HepG2 (cell line): ENCODE data around the gene UPK1B. TPM values are rescaled to one million over a fixed set of nuclear protein-coding genes. Genes with fewer than 3 reads are reported as not detected.

Experiments used
- ATAC-seq: fragments of 200-7000 bp; cut with Tn5 transposase; 3 replicates; pipeline ENCODE4 v1.9.1; 2020; ENCODE audit warnings: mild to moderate bottlenecking, moderate library complexity
- BruUV-seq: library from RNA; stranded (reverse); fragments of 400-500 nt; replicated peaks from 2 replicates; lab custom pipeline; 2021; lab: Mats Ljungman, UMichigan
- CTCF ChIA-PET: fragments of 300-600 bp; formaldehyde crosslinking; extraction: SDS; loops from one replicate; lab custom pipeline; 2021; ENCODE audit warnings: low total read pairs, inconsistent platforms, low intra/inter-chr PET ratio; lab: Yijun Ruan, JAX
- POLR2A ChIA-PET: fragments of 350-600 bp; sonication (Branson Sonifier 250); formaldehyde crosslinking; loops from one replicate; lab custom pipeline; 2020; ENCODE audit warnings: antibody characterized with exemption, inconsistent platforms; lab: Yijun Ruan, JAX
- DNase-seq: peaks from one replicate; pipeline ENCODE4 v3.0.0-alpha.2; 2015; ENCODE audit warnings: low spot score
- FAIRE-seq: peaks from 3 replicates; lab custom pipeline; 2011; peaks lifted over from hg19 to GRCh38; lab: Jason Lieb, UNC
- H2AFZ ChIP-seq: one replicate; pipeline ENCODE4 v1.6.1; 2011; ENCODE audit warnings: low read length, inconsistent platforms
- H3K27ac ChIP-seq: fragments of 300-600 bp; 3 replicates; pipeline ENCODE4 v1.8.0; 2011; ENCODE audit warnings: mixed run types, mild to moderate bottlenecking, mixed read lengths, low read length, inconsistent platforms; ENCODE audit not compliant: insufficient read depth; ENCODE audit errors: extremely low read length
- H3K27me3 ChIP-seq, 2 experiments: fragments of 200-600 bp in 1 of 2; 2 replicates in 1 of 2; 3 replicates in 1 of 2; pipeline versions ENCODE4 v1.6.0 to v1.8.0; 2011; ENCODE audit warnings: low read length in 2 of 2, mild to moderate bottlenecking in 2 of 2, moderate library complexity in 2 of 2, inconsistent platforms in 1 of 2; ENCODE audit not compliant: insufficient read depth in 2 of 2, control insufficient read depth in 1 of 2
- H3K36me3 ChIP-seq, 2 experiments: fragments of 200-600 bp in 1 of 2; replicated peaks in 1 of 2; 2 replicates in 1 of 2; 3 replicates in 1 of 2; pipeline versions ENCODE4 v1.5.1 to v1.8.0; 2011; ENCODE audit warnings: low read length in 2 of 2, inconsistent platforms in 1 of 2; ENCODE audit not compliant: insufficient read depth in 2 of 2, control insufficient read depth in 1 of 2
- H3K4me1 ChIP-seq: 2 replicates; pipeline ENCODE4 v1.5.1; 2012; ENCODE audit warnings: low read length, inconsistent platforms; ENCODE audit not compliant: insufficient read depth
- H3K4me2 ChIP-seq: 2 replicates; pipeline ENCODE4 v1.6.0; 2011; ENCODE audit warnings: low read depth, low read length, inconsistent platforms
- H3K4me3 ChIP-seq, 3 experiments: fragments of 200-600 bp in 1 of 3; sonication (generic), shearing (Covaris generic) in 1 of 3; replicated peaks in 1 of 3; 2 replicates each; pipeline ENCODE4 v1.5.1; 2011 to 2016; ENCODE audit warnings: low read length in 3 of 3, inconsistent platforms in 2 of 3, low read depth in 2 of 3, mild to moderate bottlenecking in 2 of 3, control low read depth in 1 of 3, mixed read lengths in 1 of 3; ENCODE audit not compliant: insufficient read depth in 1 of 3
- H3K79me2 ChIP-seq: one replicate; pipeline ENCODE4 v1.6.1; 2011; ENCODE audit warnings: low read length, inconsistent platforms; ENCODE audit not compliant: insufficient read depth
- H3K9ac ChIP-seq: 2 replicates; pipeline ENCODE4 v1.6.0; 2011; ENCODE audit warnings: mild to moderate bottlenecking, low read depth, low read length, inconsistent platforms; ENCODE audit not compliant: insufficient read depth
- H3K9me3 ChIP-seq: 2 replicates; pipeline ENCODE4 v1.5.1; 2012; ENCODE audit warnings: mild to moderate bottlenecking, low read length
- H4K20me1 ChIP-seq: 2 replicates; pipeline ENCODE4 v1.6.0; 2011; ENCODE audit warnings: inconsistent platforms, mild to moderate bottlenecking, low read length, moderate library complexity; ENCODE audit not compliant: insufficient read depth
- ATF7 ChIP-seq, 2 experiments: fragments of 450-650 bp in 1 of 2; sonication (generic) in 1 of 2; formaldehyde crosslinking in 1 of 2; IDR thresholded peaks; 2 replicates each; pipeline versions ENCODE4 v1.4.0 to v1.6.1; 2016 to 2020; ENCODE audit warnings: antibody characterized with exemption in 1 of 2, mild to moderate bottlenecking in 1 of 2, missing genetic modification reagents in 1 of 2
- CREB1 ChIP-seq, 2 experiments: fragments of 450-650 bp in 1 of 2; IDR thresholded peaks; 2 replicates each; pipeline ENCODE4 v1.6.1; 2016 to 2017; ENCODE audit warnings: control low read depth in 1 of 2, mild to moderate bottlenecking in 1 of 2, missing compliant biosample characterization in 1 of 2, missing genetic modification characterization in 1 of 2
- FOXK1 ChIP-seq: sonication (generic); formaldehyde crosslinking; IDR thresholded peaks from 2 replicates; pipeline ENCODE4 v1.4.0; 2020; ENCODE audit warnings: low read depth, missing genetic modification reagents, borderline replicate concordance
- ZNF24 ChIP-seq: fragments of 450-650 bp; IDR thresholded peaks from 2 replicates; pipeline ENCODE4 v1.6.1; 2017; ENCODE audit warnings: antibody characterized with exemption, mild to moderate bottlenecking
- ZNF350 ChIP-seq: sonication (generic); formaldehyde crosslinking; IDR thresholded peaks from 2 replicates; pipeline ENCODE4 v1.4.0; 2020; ENCODE audit warnings: mild to moderate bottlenecking, low read depth, missing genetic modification reagents, borderline replicate concordance
- WGBS: methylation state at CpG from one replicate; pipeline ENCODE4 v1.1.6; 2017; ENCODE audit warnings: low lambda C conversion rate; 5-methylcytosine and 5-hydroxymethylcytosine counted together
- in situ Hi-C: cut with HindIII; loops from 2 replicates; pipeline ENCODE4 v1.10.0; 2017; ENCODE audit warnings: low pct_unique_long_range_greater_than_20kb; ENCODE audit not compliant: extremely low pct_ligation_motif_present
- intact Hi-C: fragments of 100-400 bp; cut with micrococcal nuclease; formaldehyde crosslinking; loops from one replicate; pipeline ENCODE4 v1.10.0; 2022; ENCODE audit not compliant: unreplicated experiment
- polyA plus RNA-seq, 8 experiments: library from polyadenylated mRNA; depleted of rRNA in 3 of 8; stranded (reverse) in 7 of 8; unstranded in 1 of 8; fragments of >200 nt; fragmentation: Illumina TruSeq in 4 of 8; extraction: Trizol in 4 of 8; gene quantifications; 2 replicates each; pipeline versions ENCODE4 v1.2.1 to v1.2.3, GENCODE V29; 2011 to 2016; ENCODE audit warnings: low read depth in 4 of 8, missing spikeins in 1 of 8, mixed read lengths in 1 of 8; ENCODE audit not compliant: insufficient read depth in 1 of 8
- total RNA-seq, 5 experiments: library from RNA; depleted of rRNA; stranded (reverse); fragments of >200 nt; fragmentation: Illumina TruSeq; extraction: Trizol; gene quantifications; 2 replicates each; pipeline ENCODE4 v1.2.3, GENCODE V29; 2016; ENCODE audit warnings: low read depth in 1 of 5
- TF ChIP-seq, protein P1 (sequence below), 2 experiments: sonication (generic) in 1 of 2; formaldehyde crosslinking in 1 of 2; IDR thresholded peaks; 2 replicates each; pipeline versions ENCODE4 v1.6.1 to v1.9.0; 2014 to 2022; ENCODE audit warnings: antibody characterized with exemption in 1 of 2, borderline replicate concordance in 1 of 2, inconsistent platforms in 1 of 2, low read depth in 1 of 2, missing genetic modification reagents in 1 of 2

UPK1B gene
- total and polyA plus RNA-seq, 2 of the 13 experiments (the other 11 are each of a cell fraction or from before 2014, with no cell fraction given), result not detected

- H3K9ac ChIP-seq, result no peak overlapping the region
- no peaks in the 10 kb centered on the region for H3K4me1 ChIP-seq
- H3K27me3 ChIP-seq, result no peaks in the 10 kb centered on the region
- no peaks in the 10 kb centered on the region for H4K20me1 ChIP-seq
- ATAC-seq (no peak), DNase-seq (no peak), FAIRE-seq (no peak)
- 2% methylated on average over 4 of the region's 4 CpGs for WGBS
- POLR2A ChIA-PET, result interaction anchor here (1.0 kb wide), 1 partner anchor 91 kb away, joined by 3 read pairs; the partner anchor contains the start of gene B4GALT4
- BruUV-seq, result no TSS peak
- no peak overlapping the region for H3K4me2 ChIP-seq
- intact Hi-C loops (no loop called here), in situ Hi-C loops (loop anchor here (5.0 to 25.0 kb wide), 2 partner anchors 98 to 538 kb away; partner anchors contain the start of gene COX17)
- TF ChIP-seq CREB1 (IDR thresholded peaks at IDR 0.05) (peak; percentile 98), CREB1 (CRISPR knock-in tag; IDR thresholded peaks at IDR 0.05) (no peak), ATF7 (IDR thresholded peaks at IDR 0.05) (peak; percentile 96), ATF7 (CRISPR knock-in tag; IDR thresholded peaks at IDR 0.05) (no peak), ZNF24 (no peak), FOXK1 (no peak), ZNF350 (no peak)
- TF ChIP-seq, protein P1, sequence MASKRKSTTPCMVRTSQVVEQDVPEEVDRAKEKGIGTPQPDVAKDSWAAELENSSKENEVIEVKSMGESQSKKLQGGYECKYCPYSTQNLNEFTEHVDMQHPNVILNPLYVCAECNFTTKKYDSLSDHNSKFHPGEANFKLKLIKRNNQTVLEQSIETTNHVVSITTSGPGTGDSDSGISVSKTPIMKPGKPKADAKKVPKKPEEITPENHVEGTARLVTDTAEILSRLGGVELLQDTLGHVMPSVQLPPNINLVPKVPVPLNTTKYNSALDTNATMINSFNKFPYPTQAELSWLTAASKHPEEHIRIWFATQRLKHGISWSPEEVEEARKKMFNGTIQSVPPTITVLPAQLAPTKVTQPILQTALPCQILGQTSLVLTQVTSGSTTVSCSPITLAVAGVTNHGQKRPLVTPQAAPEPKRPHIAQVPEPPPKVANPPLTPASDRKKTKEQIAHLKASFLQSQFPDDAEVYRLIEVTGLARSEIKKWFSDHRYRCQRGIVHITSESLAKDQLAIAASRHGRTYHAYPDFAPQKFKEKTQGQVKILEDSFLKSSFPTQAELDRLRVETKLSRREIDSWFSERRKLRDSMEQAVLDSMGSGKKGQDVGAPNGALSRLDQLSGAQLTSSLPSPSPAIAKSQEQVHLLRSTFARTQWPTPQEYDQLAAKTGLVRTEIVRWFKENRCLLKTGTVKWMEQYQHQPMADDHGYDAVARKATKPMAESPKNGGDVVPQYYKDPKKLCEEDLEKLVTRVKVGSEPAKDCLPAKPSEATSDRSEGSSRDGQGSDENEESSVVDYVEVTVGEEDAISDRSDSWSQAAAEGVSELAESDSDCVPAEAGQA (IDR thresholded peaks at IDR 0.05; ENCODE audit: low read depth), result no peak
- TF ChIP-seq, protein P1 (CRISPR knock-in tag; IDR thresholded peaks at IDR 0.05; ENCODE audit: borderline replicate concordance), result no peak
- H3K79me2 ChIP-seq, result no peaks in the 10 kb centered on the region
- no peak overlapping the region for H2AFZ ChIP-seq
- H3K27ac ChIP-seq, result no peak overlapping the region
- CTCF ChIA-PET, result no interaction called here
- H3K36me3 ChIP-seq, result no peaks in the 10 kb centered on the region
- H3K4me3 ChIP-seq, result no peak overlapping the region
- peaks cover 3% of the 10 kb centered on the region; the same call in 1 of the 2 replicates for H3K9me3 ChIP-seq
Observed at GRCh38 chr3:119149484-119149883, 23.9 kb upstream of the UPK1B start.
